Osteoblast (primary cell): Measurements from ENCODE around the gene TENT5C. TPM values are rescaled to one million over a fixed set of nuclear protein-coding genes. Genes with fewer than 3 reads are reported as not detected.

ENCODE experiments used
- DNase-seq: peaks from one replicate; pipeline ENCODE4 v3.0.0; 2011; ENCODE audit warnings: low spot score, mixed read lengths; ENCODE audit not compliant: insufficient read length; ENCODE audit errors: missing footprints
- H2AFZ ChIP-seq: 2 replicates; pipeline ENCODE4 v1.6.0; 2011; ENCODE audit warnings: mild to moderate bottlenecking, low read length
- H3K27ac ChIP-seq: 2 replicates; pipeline ENCODE4 v1.5.1; 2011; ENCODE audit warnings: mild to moderate bottlenecking, low read depth, low read length, moderate library complexity
- H3K27me3 ChIP-seq: 2 replicates; pipeline ENCODE4 v1.6.0; 2012; ENCODE audit warnings: mild to moderate bottlenecking, control low read depth, inconsistent platforms, low read length, moderate library complexity; ENCODE audit not compliant: insufficient read depth
- H3K36me3 ChIP-seq: 2 replicates; pipeline ENCODE4 v1.5.1; 2011; ENCODE audit warnings: mild to moderate bottlenecking, low read length, control low read depth, moderate library complexity; ENCODE audit not compliant: insufficient read depth
- H3K4me1 ChIP-seq: 2 replicates; pipeline ENCODE4 v1.5.1; 2011; ENCODE audit warnings: mild to moderate bottlenecking, low read length, control low read depth, moderate library complexity; ENCODE audit not compliant: insufficient read depth
- H3K4me2 ChIP-seq: 2 replicates; pipeline ENCODE4 v1.6.0; 2011; ENCODE audit warnings: mild to moderate bottlenecking, low read length; ENCODE audit not compliant: insufficient read depth
- H3K4me3 ChIP-seq: fragments of 200-600 bp; sonication (generic); 3 replicates; pipeline ENCODE4 v1.5.1; 2012; ENCODE audit warnings: mild to moderate bottlenecking, low read length, inconsistent platforms; ENCODE audit not compliant: insufficient read depth
- H3K79me2 ChIP-seq: 2 replicates; pipeline ENCODE4 v1.6.0; 2012; ENCODE audit warnings: mild to moderate bottlenecking, low read length, control low read depth, inconsistent platforms; ENCODE audit not compliant: insufficient read depth
- H3K9me3 ChIP-seq: 2 replicates; pipeline ENCODE4 v1.5.1; 2011; ENCODE audit warnings: low read depth, low read length, control low read depth
- H4K20me1 ChIP-seq: 2 replicates; pipeline ENCODE4 v1.6.0; 2012; ENCODE audit warnings: mild to moderate bottlenecking, low read length, control low read depth; ENCODE audit not compliant: insufficient read depth
- total RNA-seq: library from RNA; depleted of rRNA; stranded (reverse); fragments of >200 nt; gene quantifications from 2 replicates; pipeline ENCODE4 v1.2.3, GENCODE V29; 2012
- TF ChIP-seq, protein P1 (sequence below): IDR thresholded peaks from 2 replicates; pipeline ENCODE4 v1.5.1; 2011; ENCODE audit warnings: mild to moderate bottlenecking, low read depth, low read length, moderate library complexity; ENCODE audit errors: extremely low read depth

TENT5C gene
- total RNA-seq, 1 donor: 0.36 TPM

- no peak for DNase-seq
- Histone ChIP-seq H3K4me1 (no peaks in the 10 kb centered on the region), H3K27ac (no peak overlapping the region), H3K79me2 (no peaks in the 10 kb centered on the region), H3K9me3 (no peaks in the 10 kb centered on the region), H3K4me3 (no peak overlapping the region), H2AFZ (no peak overlapping the region), H3K4me2 (no peak overlapping the region), H3K27me3 (peaks cover 4% of the 10 kb centered on the region), H4K20me1 (no peaks in the 10 kb centered on the region), H3K36me3 (no peaks in the 10 kb centered on the region)
- TF ChIP-seq, protein P1, sequence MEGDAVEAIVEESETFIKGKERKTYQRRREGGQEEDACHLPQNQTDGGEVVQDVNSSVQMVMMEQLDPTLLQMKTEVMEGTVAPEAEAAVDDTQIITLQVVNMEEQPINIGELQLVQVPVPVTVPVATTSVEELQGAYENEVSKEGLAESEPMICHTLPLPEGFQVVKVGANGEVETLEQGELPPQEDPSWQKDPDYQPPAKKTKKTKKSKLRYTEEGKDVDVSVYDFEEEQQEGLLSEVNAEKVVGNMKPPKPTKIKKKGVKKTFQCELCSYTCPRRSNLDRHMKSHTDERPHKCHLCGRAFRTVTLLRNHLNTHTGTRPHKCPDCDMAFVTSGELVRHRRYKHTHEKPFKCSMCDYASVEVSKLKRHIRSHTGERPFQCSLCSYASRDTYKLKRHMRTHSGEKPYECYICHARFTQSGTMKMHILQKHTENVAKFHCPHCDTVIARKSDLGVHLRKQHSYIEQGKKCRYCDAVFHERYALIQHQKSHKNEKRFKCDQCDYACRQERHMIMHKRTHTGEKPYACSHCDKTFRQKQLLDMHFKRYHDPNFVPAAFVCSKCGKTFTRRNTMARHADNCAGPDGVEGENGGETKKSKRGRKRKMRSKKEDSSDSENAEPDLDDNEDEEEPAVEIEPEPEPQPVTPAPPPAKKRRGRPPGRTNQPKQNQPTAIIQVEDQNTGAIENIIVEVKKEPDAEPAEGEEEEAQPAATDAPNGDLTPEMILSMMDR: no peak
Observed at GRCh38 chr1:117575586-117576225, 30.1 kb upstream of the TENT5C start.

DNA sequence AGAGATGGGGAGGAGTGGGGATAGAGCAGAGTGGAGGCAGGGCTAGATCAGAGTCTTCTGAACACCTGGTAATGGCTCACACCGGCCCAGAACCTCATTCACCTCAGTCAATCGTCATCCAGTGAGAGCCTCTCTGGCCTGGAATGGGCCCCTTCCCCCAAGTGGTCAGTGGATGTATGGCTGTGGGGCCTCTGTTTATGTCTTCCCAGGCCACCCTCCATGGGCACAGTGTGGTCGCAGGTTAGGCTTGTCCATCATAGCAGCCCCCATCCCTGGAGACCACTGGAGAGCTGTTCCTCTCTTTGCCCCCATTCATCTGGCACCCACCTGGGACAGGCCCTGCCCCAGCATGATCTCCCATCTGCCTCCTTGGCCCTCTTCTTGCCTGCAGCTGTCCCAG is 29.6 kb upstream of the TENT5C start:
- no peaks in the 10 kb centered on the region for H3K79me2 ChIP-seq
- TF ChIP-seq, protein P1: no peak
- H2AFZ ChIP-seq: no peak overlapping the region
- H3K4me1 ChIP-seq: no peaks in the 10 kb centered on the region
- no peak for DNase-seq
- no peak overlapping the region for H3K4me2 ChIP-seq
- H3K36me3 ChIP-seq: no peaks in the 10 kb centered on the region
- H3K4me3 ChIP-seq: no peak overlapping the region
- H3K27me3 ChIP-seq: no peaks in the 10 kb centered on the region
- no peaks in the 10 kb centered on the region for H4K20me1 ChIP-seq
- H3K9me3 ChIP-seq: no peaks in the 10 kb centered on the region
- H3K27ac ChIP-seq: no peak overlapping the region

GRCh38 chr1:117577191-117577885 is 28.5 kb upstream of the TENT5C start:
- H3K27ac ChIP-seq: no peak overlapping the region
- H3K79me2 ChIP-seq: no peaks in the 10 kb centered on the region
- H3K4me1 ChIP-seq: no peaks in the 10 kb centered on the region
- no peaks in the 10 kb centered on the region for H3K36me3 ChIP-seq
- no peak overlapping the region for H3K4me3 ChIP-seq
- no peaks in the 10 kb centered on the region for H3K27me3 ChIP-seq
- TF ChIP-seq, protein P1: no peak
- no peak for DNase-seq
- H3K4me2 ChIP-seq: no peak overlapping the region
- H4K20me1 ChIP-seq: no peaks in the 10 kb centered on the region
- no peak overlapping the region for H2AFZ ChIP-seq
- H3K9me3 ChIP-seq: no peaks in the 10 kb centered on the region

GRCh38 chr1:117578466-117578865 is 27.4 kb upstream of the TENT5C start:
- Histone ChIP-seq H3K79me2 (no peaks in the 10 kb centered on the region), H4K20me1 (no peaks in the 10 kb centered on the region), H3K4me2 (no peak overlapping the region), H3K36me3 (no peaks in the 10 kb centered on the region), H3K27ac (no peak overlapping the region), H2AFZ (no peak overlapping the region), H3K4me3 (no peak overlapping the region), H3K27me3 (no peaks in the 10 kb centered on the region), H3K9me3 (no peaks in the 10 kb centered on the region), H3K4me1 (no peaks in the 10 kb centered on the region)
- no peak for DNase-seq
- TF ChIP-seq, protein P1: no peak
